Measurements from ENCODE around the gene AVPI1.

Gene AVPI1

DNA sequence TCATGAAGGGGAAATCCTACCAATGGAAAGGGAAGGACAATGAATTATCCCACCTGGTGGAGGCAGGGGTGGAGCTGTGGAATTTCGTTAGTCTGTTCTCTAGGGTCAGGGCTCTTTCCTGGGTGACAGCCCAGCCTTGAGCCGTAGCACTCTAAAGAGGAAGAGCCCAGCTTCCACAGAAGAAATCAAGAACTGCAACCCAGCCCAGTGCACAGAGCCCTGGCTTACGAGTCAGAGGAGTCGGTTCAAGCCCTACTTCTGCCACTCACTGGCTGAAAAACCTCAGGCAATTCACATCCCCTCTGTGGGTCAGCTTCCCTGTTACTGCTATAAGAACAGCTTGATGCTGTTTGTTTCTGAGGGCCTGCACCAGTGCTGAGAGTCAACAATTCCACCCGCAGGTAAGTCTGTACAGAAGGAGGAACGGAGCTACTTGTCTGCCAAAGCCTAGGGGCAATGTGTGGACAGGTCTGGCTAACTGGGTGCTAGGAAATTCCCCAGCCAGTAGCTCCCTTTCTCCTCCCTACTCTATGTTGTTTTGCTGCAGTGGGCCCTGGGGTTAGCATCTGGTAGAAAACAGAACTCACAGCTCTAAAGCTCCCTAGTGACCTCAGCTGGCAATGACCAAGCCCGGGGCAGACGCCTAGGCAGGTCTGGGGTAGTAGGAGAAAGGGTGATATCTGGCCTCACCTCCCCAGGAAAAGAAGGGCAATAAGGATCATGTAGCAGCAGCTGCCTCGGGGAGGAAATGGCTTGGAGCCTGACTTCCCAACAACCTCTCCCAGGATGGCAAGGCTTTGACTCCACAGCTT, 3.3 kb downstream of the AVPI1 start:
- H3K4me1 ChIP-seq: peaks cover 36% of the 10 kb centered on the region
- no peak overlapping the region; the same call in 1 of the 2 replicates for H3K9ac ChIP-seq
- no peak for TF ChIP-seq Cebpa-rat (IDR thresholded peaks at IDR 0.05)
- H3K4me3 ChIP-seq: no peak overlapping the region
- no peaks in the 10 kb centered on the region for H3K9me3 ChIP-seq
- H3K4me2 ChIP-seq: peak overlapping the region; percentile 19; the same call in 1 of the 2 replicates
- no peaks in the 10 kb centered on the region for H3K27me3 ChIP-seq
- peaks cover 5% of the 10 kb centered on the region; the same call in 1 of the 2 replicates for H3K36me3 ChIP-seq
- H4K20me1 ChIP-seq: no peaks in the 10 kb centered on the region
- H3K27ac ChIP-seq: no peak overlapping the region

DNA sequence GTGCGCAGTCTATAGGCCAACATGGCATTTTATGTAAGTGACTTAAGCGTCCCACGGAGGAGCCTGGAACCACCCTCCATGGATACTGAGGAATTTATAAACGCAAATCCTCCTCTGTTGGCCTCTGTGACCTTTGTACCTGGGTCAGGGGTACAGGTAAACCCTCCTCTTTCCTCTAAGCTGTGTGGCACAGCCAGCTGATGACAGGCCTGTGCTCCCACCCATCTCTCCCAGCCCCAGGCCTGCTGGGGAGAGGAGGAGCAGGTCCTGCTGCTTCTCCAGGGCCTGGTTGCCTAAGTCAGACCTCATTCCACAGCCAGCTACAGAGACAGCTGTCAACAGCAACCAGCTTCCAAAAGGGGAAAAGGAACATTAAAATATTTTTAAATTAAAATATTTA, 5.0 kb downstream of the AVPI1 start:
- H3K4me1 ChIP-seq: peaks cover 30% of the 10 kb centered on the region
- no peaks in the 10 kb centered on the region for H4K20me1 ChIP-seq

DNA sequence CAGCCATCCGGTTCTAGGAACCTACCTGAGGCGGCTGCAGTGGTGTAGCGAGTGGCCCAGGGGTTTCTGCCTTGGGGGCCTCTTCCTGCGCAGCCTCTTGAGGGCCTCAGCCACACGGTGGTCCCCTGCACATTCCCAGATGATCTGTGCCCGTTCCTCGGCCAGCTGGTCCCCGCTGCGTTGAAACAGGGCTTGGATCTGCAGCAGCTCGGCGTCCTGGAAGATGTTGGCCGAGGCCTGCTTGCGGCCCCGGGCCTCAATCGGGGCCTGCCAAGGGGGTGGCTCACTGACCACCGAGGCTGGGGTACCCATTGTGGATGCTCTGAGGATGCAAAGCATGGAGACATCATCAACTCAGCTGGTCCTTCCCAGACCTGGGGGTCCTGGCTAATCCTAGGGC, 7.4 kb downstream of the AVPI1 start:
- H3K27ac ChIP-seq: no peak overlapping the region
- H3K4me1 ChIP-seq: peaks cover 16% of the 10 kb centered on the region
- no peaks in the 10 kb centered on the region for H3K9me3 ChIP-seq
- no peak overlapping the region for H3K9ac ChIP-seq
- no peak for TF ChIP-seq Cebpa-rat (IDR thresholded peaks at IDR 0.05)
- H3K36me3 ChIP-seq: peaks cover 32% of the 10 kb centered on the region
- H3K4me3 ChIP-seq: no peak overlapping the region
- no peak overlapping the region for H3K4me2 ChIP-seq
- H4K20me1 ChIP-seq: no peaks in the 10 kb centered on the region
- no peaks in the 10 kb centered on the region for H3K27me3 ChIP-seq

More for the DNA sequence above, 5.0 kb downstream of the AVPI1 start:
- peaks cover 17% of the 10 kb centered on the region; the same call in 1 of the 2 replicates for H3K36me3 ChIP-seq
- H3K27me3 ChIP-seq: no peaks in the 10 kb centered on the region
- H3K4me3 ChIP-seq: no peak overlapping the region
- no peak overlapping the region for H3K27ac ChIP-seq
- no peak overlapping the region for H3K9ac ChIP-seq
- H3K4me2 ChIP-seq: no peak overlapping the region
- H3K9me3 ChIP-seq: no peaks in the 10 kb centered on the region
- no peak for TF ChIP-seq Cebpa-rat (IDR thresholded peaks at IDR 0.05)

DNA sequence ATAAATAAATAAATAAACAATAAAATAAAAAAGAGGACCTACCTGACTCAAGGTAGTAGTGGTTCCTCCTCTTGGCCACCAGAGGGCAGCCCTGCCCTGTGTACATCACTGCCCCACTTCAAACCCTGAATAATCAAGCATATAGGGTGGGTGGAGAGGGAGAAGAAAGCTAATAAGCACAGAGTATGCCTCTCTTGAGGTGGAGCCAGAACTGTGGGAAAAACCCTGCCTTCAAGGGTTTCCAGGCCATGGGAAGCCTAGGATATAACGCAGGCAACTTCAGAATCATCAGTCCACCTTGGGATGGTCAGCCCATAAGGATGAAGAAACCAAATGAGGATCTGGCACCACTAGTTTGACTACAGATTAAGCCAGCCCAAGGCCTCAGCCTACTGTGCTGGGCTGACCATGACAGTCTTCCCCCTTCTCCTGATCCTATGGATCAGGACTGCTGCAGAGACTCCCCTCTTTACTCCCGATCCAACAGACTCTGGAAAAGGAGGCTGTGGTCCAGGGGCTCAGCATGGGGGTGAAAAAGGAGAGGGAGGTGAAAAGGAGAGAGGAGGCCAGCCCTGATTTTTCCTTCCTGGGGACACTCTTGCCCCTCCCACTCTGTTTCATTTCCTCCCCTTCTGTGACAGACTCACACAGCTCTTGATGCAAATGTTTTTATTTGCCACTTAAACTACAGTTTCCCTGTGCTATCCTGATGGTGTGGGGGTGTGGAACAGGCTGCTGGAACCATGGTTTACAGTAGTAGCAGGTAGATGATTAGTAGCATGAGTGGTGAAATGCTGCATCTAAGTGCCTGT, 10.1 kb downstream of the AVPI1 start:
- H4K20me1 ChIP-seq: no peaks in the 10 kb centered on the region
- no peak overlapping the region for H3K27ac ChIP-seq
- H3K4me2 ChIP-seq: peak overlapping the region; percentile 17; the same call in 1 of the 2 replicates
- no peaks in the 10 kb centered on the region for H3K27me3 ChIP-seq
- H3K9ac ChIP-seq: no peak overlapping the region; the same call in 1 of the 2 replicates
- no peaks in the 10 kb centered on the region for H3K9me3 ChIP-seq
- peaks cover 14% of the 10 kb centered on the region for H3K4me1 ChIP-seq
- TF ChIP-seq Cebpa-rat (IDR thresholded peaks at IDR 0.05): no peak
- H3K4me3 ChIP-seq: no peak overlapping the region
- H3K36me3 ChIP-seq: peaks cover 39% of the 10 kb centered on the region

DNA sequence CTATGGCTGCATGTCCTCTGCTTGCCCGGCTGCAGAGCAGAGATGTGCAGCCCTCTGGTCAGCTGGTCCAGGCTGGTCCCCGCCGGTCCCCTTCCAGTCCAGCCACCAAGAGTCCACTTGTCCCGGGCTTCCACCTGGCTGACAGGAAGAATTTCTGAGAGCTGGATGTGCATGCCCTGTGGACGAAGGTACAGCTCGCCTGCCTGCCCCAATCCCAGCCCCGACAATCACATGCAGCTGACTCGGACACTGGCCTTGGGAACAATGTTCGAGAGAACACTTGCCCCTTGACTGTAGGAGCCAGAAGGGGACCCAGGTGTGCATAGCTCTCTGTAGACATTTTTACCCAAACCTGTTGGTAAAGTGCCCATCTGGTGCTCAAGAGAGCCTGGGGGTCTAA, 11.8 kb downstream of the AVPI1 start:
- Histone ChIP-seq H3K9me3 (no peaks in the 10 kb centered on the region), H3K4me3 (no peak overlapping the region), H3K9ac (no peak overlapping the region), H3K27ac (no peak overlapping the region), H3K4me1 (peaks cover 14% of the 10 kb centered on the region), H4K20me1 (no peaks in the 10 kb centered on the region), H3K36me3 (peaks cover 39% of the 10 kb centered on the region), H3K27me3 (no peaks in the 10 kb centered on the region), H3K4me2 (no peak overlapping the region)
- TF ChIP-seq Cebpa-rat (IDR thresholded peaks at IDR 0.05): no peak

DNA sequence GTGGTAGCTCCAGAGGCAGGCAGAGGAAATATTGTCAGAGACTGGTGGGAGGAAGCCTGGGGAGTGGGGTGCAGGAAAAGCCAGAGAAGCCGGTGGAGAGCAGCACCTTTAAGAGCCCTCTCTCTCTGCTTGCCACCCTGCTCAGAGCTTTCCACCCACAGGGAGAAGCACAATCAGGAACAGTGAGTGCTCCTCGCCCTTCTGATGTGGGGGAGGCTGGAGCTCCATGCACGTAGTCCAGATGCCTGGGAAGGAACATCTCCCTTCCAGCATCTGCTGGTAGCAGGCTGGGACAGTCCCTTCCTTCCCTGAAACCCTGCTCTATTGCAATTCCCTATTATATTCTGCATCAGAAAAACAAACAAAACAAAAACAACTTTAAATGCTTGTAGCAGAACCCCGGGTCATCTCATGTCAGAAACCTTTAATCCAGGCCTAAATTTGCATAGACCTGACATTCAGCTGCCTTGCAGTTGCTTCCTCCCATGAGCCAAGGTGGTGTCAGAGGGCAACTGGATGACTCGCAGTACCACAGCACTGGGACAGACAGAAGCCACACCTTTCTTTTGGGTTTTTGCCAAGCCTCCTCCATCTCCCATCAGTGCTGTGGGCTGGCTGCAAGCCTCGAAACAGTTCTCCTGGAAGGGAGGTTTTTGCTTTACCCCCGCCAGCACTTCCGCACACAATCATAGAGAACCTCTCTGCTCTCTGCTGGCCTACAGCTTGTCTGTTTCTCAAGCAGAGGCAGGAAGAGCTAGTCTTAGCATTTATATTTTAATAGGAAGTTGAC, 13.1 kb downstream of the AVPI1 start:
- Histone ChIP-seq H4K20me1 (no peaks in the 10 kb centered on the region), H3K27me3 (no peaks in the 10 kb centered on the region), H3K9ac (no peak overlapping the region), H3K4me2 (no peak overlapping the region), H3K9me3 (no peaks in the 10 kb centered on the region), H3K4me3 (no peak overlapping the region), H3K36me3 (peaks cover 33% of the 10 kb centered on the region), H3K4me1 (peaks cover 14% of the 10 kb centered on the region), H3K27ac (no peak overlapping the region)
- TF ChIP-seq Cebpa-rat (IDR thresholded peaks at IDR 0.05): no peak

DNA sequence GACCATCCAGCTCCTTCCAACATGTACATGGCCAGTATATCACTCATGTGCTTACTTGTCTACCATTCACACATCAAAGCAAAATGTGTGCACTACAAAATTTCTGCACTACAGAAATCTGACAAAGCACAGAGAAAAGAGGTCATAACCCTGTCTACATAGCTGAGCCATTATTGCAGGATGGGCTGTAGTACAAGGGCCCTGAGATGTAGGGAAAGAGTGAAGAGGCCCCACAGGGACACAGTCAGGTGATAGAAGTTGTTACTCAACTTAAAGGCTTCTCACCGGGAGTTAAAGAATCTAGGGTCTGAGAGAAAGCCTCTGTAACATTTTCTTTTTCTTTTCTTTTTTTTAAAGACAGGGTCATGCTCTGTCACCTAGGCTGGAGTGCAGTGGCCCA, 17.5 kb downstream of the AVPI1 start:
- H4K20me1 ChIP-seq: no peaks in the 10 kb centered on the region
- peaks cover 6% of the 10 kb centered on the region; the same call in 1 of the 2 replicates for H3K4me1 ChIP-seq
- no peak overlapping the region for H3K27ac ChIP-seq
- H3K9ac ChIP-seq: no peak overlapping the region
- H3K36me3 ChIP-seq: peaks cover 24% of the 10 kb centered on the region
- H3K4me2 ChIP-seq: no peak overlapping the region
- TF ChIP-seq Cebpa-rat (IDR thresholded peaks at IDR 0.05): no peak
- H3K9me3 ChIP-seq: no peaks in the 10 kb centered on the region
- no peaks in the 10 kb centered on the region for H3K27me3 ChIP-seq
- H3K4me3 ChIP-seq: no peak overlapping the region

GRCh38 chr10:97667463-97667862, 19.6 kb downstream of the AVPI1 start:
- H4K20me1 ChIP-seq: no peaks in the 10 kb centered on the region
- H3K4me2 ChIP-seq: no peak overlapping the region
- H3K9ac ChIP-seq: no peak overlapping the region
- H3K4me1 ChIP-seq: peaks cover 7% of the 10 kb centered on the region; the same call in 1 of the 2 replicates
- H3K36me3 ChIP-seq: peaks cover 16% of the 10 kb centered on the region
- no peaks in the 10 kb centered on the region for H3K9me3 ChIP-seq
- H3K27ac ChIP-seq: no peak overlapping the region
- H3K27me3 ChIP-seq: no peaks in the 10 kb centered on the region
- H3K4me3 ChIP-seq: no peak overlapping the region
- no peak for TF ChIP-seq Cebpa-rat (IDR thresholded peaks at IDR 0.05)

GRCh38 chr10:97666992-97667391, 20.0 kb downstream of the AVPI1 start:
- Histone ChIP-seq H3K4me2 (no peak overlapping the region), H3K27me3 (no peaks in the 10 kb centered on the region), H3K9me3 (no peaks in the 10 kb centered on the region), H3K9ac (no peak overlapping the region), H4K20me1 (no peaks in the 10 kb centered on the region), H3K4me1 (peaks cover 7% of the 10 kb centered on the region; the same call in 1 of the 2 replicates), H3K36me3 (peaks cover 16% of the 10 kb centered on the region), H3K27ac (no peak overlapping the region), H3K4me3 (no peak overlapping the region)
- TF ChIP-seq Cebpa-rat (IDR thresholded peaks at IDR 0.05): no peak

All from BLaER1 (cell line).